GM23248 (cell line): ENCODE results near the gene PTCH2. TPM values are rescaled to one million over a fixed set of nuclear protein-coding genes. Genes with fewer than 3 reads are reported as not detected.

Experiments
- DNase-seq: peaks from one replicate; pipeline ENCODE4 v3.0.0-alpha.2; 2015
- H2AFZ ChIP-seq: fragments of 200-600 bp; sonication (generic); 2 replicates; pipeline ENCODE4 v1.6.1; 2016; ENCODE audit warnings: antibody characterized with exemption
- H3F3A ChIP-seq: fragments of 200-600 bp; sonication (generic); 2 replicates; pipeline ENCODE4 v1.6.1; 2016; ENCODE audit warnings: mild to moderate bottlenecking, antibody characterized with exemption, mixed run types; ENCODE audit not compliant: insufficient read depth
- H3K27ac ChIP-seq: fragments of 200-600 bp; sonication (generic); 2 replicates; pipeline ENCODE4 v1.5.1; 2016; ENCODE audit warnings: mild to moderate bottlenecking
- H3K27me3 ChIP-seq: fragments of 200-600 bp; sonication (generic); replicated peaks from 2 replicates; pipeline ENCODE4 v1.6.1; 2016; ENCODE audit warnings: mild to moderate bottlenecking; ENCODE audit not compliant: insufficient read depth
- H3K36me3 ChIP-seq: fragments of 200-600 bp; sonication (generic); 2 replicates; pipeline ENCODE4 v1.6.1; 2016; ENCODE audit warnings: low read depth, mild to moderate bottlenecking
- H3K4me1 ChIP-seq: fragments of 200-600 bp; sonication (generic); 2 replicates; pipeline ENCODE4 v1.6.1; 2016; ENCODE audit warnings: mild to moderate bottlenecking; ENCODE audit not compliant: insufficient read depth
- H3K4me2 ChIP-seq: fragments of 200-600 bp; sonication (generic); one replicate; pipeline ENCODE4 v1.6.1; 2016; ENCODE audit warnings: mild to moderate bottlenecking; ENCODE audit not compliant: unreplicated experiment
- H3K4me3 ChIP-seq: fragments of 200-600 bp; sonication (generic); 2 replicates; pipeline ENCODE4 v1.5.1; 2016; ENCODE audit warnings: mild to moderate bottlenecking
- H3K79me2 ChIP-seq: fragments of 200-600 bp; sonication (generic); 2 replicates; pipeline ENCODE4 v1.6.1; 2016; ENCODE audit warnings: mild to moderate bottlenecking; ENCODE audit not compliant: insufficient read depth
- H3K9ac ChIP-seq: fragments of 200-600 bp; sonication (generic); 2 replicates; pipeline ENCODE4 v1.6.1; 2016; ENCODE audit warnings: mild to moderate bottlenecking
- H3K9me2 ChIP-seq: fragments of 200-600 bp; sonication (generic); 2 replicates; pipeline ENCODE4 v1.6.1; 2016; ENCODE audit warnings: mixed run types, mild to moderate bottlenecking, moderate library complexity; ENCODE audit not compliant: insufficient read depth
- H3K9me3 ChIP-seq: fragments of 200-600 bp; sonication (generic); one replicate; pipeline ENCODE4 v1.6.1; 2017; ENCODE audit warnings: low read depth
- H4K20me1 ChIP-seq: fragments of 200-600 bp; sonication (generic); 2 replicates; pipeline ENCODE4 v1.6.0; 2016; ENCODE audit not compliant: insufficient read depth
- EZH2 ChIP-seq: fragments of 200-600 bp; sonication (generic); IDR thresholded peaks from 2 replicates; pipeline ENCODE4 v1.6.1; 2018; ENCODE audit warnings: antibody characterized with exemption, mild to moderate bottlenecking; ENCODE audit not compliant: insufficient read depth, poor library complexity, severe bottlenecking
- EZH2phosphoT487 ChIP-seq: fragments of 200-600 bp; sonication (generic); IDR thresholded peaks from 2 replicates; pipeline ENCODE4 v1.6.1; 2018; ENCODE audit warnings: antibody characterized with exemption, moderate library complexity, mild to moderate bottlenecking, low read depth; ENCODE audit not compliant: insufficient read depth
- WGBS, 2 experiments: methylation state at CpG; one replicate each; pipeline ENCODE4 v1.1.6; 2015 to 2017; ENCODE audit warnings: low lambda C conversion rate in 2 of 2, low coverage in 1 of 2; ENCODE audit errors: missing lambda C conversion rate in 2 of 2; 5-methylcytosine and 5-hydroxymethylcytosine counted together
- in situ Hi-C: fragments of 300-500 bp; cut with MboI; formaldehyde crosslinking; loops from 2 replicates; pipeline ENCODE4 v1.15.0; 2020
- polyA plus RNA-seq: library from polyadenylated mRNA; unstranded; fragments of >200 nt; fragmentation: Nextera tagmentation; extraction: Ambion mirVana; gene quantifications from 2 replicates; pipeline ENCODE4 v1.2.1, GENCODE V29; 2016
- total RNA-seq: library from RNA; depleted of rRNA; stranded (reverse); fragments of >200 nt; shearing (Covaris generic); gene quantifications from 2 replicates; pipeline ENCODE4 v1.2.3, GENCODE V29; 2014

PTCH2 gene
- total and polyA plus RNA-seq, 2 experiments from 2014 or later: 0.05 to 0.11 TPM

DNA sequence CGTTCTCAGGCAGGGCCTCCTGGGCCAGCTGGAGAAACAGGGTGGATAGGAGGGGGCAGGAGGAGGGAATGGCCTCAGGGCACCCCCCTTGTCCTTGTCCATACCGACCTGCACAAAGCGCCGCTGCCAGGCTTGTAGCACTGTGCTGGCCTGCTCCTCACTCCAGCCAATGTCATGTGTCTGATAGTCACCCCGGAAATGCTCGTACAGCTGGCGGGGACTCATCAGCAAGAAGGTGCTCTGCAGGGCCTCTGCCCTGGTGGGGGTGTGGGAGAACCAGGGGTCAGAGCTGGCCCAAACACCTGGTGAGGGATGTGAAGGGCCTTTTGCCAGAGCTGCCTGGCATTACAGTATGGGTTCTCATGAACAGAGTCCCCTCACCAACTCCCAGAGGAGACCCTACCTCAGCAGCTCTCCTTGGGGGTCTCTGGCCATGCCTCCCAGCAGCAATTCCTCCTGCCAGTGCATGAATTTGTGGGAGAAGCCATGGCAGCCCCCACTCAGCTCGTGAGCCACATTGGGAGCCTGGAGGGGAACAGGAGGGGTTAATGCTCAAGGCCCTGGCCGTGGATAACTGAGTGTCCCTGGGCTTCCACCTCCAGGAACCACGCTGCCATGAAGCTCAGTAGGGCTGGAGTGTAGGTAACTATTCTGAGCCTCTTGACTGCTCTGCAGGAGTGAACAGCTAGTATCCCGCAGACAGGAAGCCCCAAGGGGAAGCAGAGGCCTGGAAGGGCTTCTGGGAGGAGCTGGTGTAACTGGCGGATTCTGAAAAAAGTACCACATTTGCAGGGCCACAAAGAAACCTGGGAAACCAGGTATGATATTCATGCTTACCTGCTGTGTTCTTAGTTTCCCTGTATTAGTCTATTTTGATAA lies 13.3 kb downstream of the PTCH2 start:
- H3K9ac ChIP-seq: no peak overlapping the region
- H3K79me2 ChIP-seq: no peaks in the 10 kb centered on the region
- in situ Hi-C loops: loop anchor here (10.0 to 25.0 kb wide), 2 partner anchors 175 to 483 kb away; no protein-coding TSS in a partner anchor
- no peaks in the 10 kb centered on the region for H3K4me1 ChIP-seq
- no peak for DNase-seq
- no peaks in the 10 kb centered on the region for H3F3A ChIP-seq
- no peak overlapping the region for H3K27ac ChIP-seq
- no peaks in the 10 kb centered on the region for H3K9me2 ChIP-seq
- no peaks in the 10 kb centered on the region for H3K9me3 ChIP-seq
- no peak overlapping the region for H3K4me2 ChIP-seq
- no peaks in the 10 kb centered on the region for H3K36me3 ChIP-seq
- H3K4me3 ChIP-seq: no peak overlapping the region
- no peak for TF ChIP-seq EZH2phosphoT487
- no peak for TF ChIP-seq EZH2
- no peak overlapping the region for H2AFZ ChIP-seq
- no peaks in the 10 kb centered on the region for H4K20me1 ChIP-seq
- no peaks in the 10 kb centered on the region for H3K27me3 ChIP-seq
- WGBS, 2 experiments: 84 to 86% methylated on average over 12 of the region's 12 CpGs

GRCh38 chr1:44828841-44829440 lies 14.1 kb downstream of the PTCH2 start:
- H3K36me3 ChIP-seq: no peaks in the 10 kb centered on the region
- H3K27me3 ChIP-seq: no peaks in the 10 kb centered on the region
- H3K4me2 ChIP-seq: no peak overlapping the region
- no peaks in the 10 kb centered on the region for H3F3A ChIP-seq
- H3K9me3 ChIP-seq: no peaks in the 10 kb centered on the region
- no peaks in the 10 kb centered on the region for H3K79me2 ChIP-seq
- H3K9ac ChIP-seq: no peak overlapping the region
- in situ Hi-C loops: loop anchor here (25.0 kb wide), 1 partner anchor 483 kb away; no protein-coding TSS in a partner anchor
- H3K9me2 ChIP-seq: no peaks in the 10 kb centered on the region
- WGBS, 2 experiments: 94% methylated on average over 14 to 15 of the region's 15 CpGs
- H3K27ac ChIP-seq: no peak overlapping the region
- no peaks in the 10 kb centered on the region for H3K4me1 ChIP-seq
- DNase-seq: no peak
- no peak overlapping the region for H3K4me3 ChIP-seq
- H2AFZ ChIP-seq: no peak overlapping the region
- no peaks in the 10 kb centered on the region for H4K20me1 ChIP-seq
- TF ChIP-seq EZH2 (no peak), EZH2phosphoT487 (no peak)

DNA sequence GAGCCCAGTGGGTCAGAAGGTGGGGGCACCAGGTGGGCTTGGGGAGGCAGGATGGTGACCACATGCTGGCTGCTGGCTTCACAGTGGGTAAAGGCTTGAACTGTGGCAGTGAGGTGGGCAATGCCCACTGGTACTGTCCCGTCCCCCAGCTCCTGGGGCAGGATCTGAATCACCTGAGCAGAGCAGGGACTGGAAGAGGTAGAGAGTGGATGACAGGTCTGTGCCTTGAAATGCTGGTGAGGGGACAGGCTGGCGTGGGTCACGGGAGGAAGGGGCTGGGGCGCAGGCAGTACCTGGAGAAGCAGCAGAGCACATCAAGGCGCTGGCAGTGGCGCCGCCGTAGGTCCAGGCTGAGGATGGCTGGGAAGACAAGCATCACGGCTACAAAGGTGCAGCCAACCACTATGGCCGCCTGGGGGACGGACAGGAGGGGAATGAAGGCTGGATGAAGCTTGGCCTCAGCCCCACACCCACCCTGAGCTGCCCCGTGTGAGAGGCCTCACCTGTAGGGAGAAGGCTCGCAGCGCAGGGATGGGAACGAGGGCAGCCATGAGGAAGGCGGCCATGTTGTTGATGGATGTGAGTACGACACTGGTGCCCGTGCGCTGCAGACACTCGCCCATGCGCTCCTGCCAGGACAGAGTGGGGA lies 14.9 kb downstream of the PTCH2 start:
- in situ Hi-C loops: loop anchor here (25.0 kb wide), 1 partner anchor 484 kb away; no protein-coding TSS in a partner anchor
- Histone ChIP-seq H3K4me3 (no peak overlapping the region), H3K4me1 (no peaks in the 10 kb centered on the region)

More for the DNA sequence above, 14.9 kb downstream of the PTCH2 start:
- no peak overlapping the region for H3K27ac ChIP-seq
- no peaks in the 10 kb centered on the region for H3K79me2 ChIP-seq
- H3K9me2 ChIP-seq: no peaks in the 10 kb centered on the region
- H4K20me1 ChIP-seq: no peaks in the 10 kb centered on the region
- no peaks in the 10 kb centered on the region for H3K9me3 ChIP-seq
- 89 to 93% methylated on average over 20 to 21 of the region's 21 CpGs for WGBS, 2 experiments
- H3F3A ChIP-seq: no peaks in the 10 kb centered on the region
- TF ChIP-seq EZH2phosphoT487 (no peak), EZH2 (no peak)
- no peak overlapping the region for H3K9ac ChIP-seq
- H3K36me3 ChIP-seq: no peaks in the 10 kb centered on the region
- no peak overlapping the region for H3K4me2 ChIP-seq
- no peak for DNase-seq
- H2AFZ ChIP-seq: no peak overlapping the region
- H3K27me3 ChIP-seq: no peaks in the 10 kb centered on the region
